Ascending aorta (tissue), 2 donors: Measurements from ENCODE around the gene TAX1BP3. TPM values are rescaled to one million over a fixed set of nuclear protein-coding genes. Genes with fewer than 3 reads are reported as not detected.

Experiments used
- DNase-seq, 2 donors: peaks; one replicate each; pipeline ENCODE4 v3.0.0-alpha.2; 2019; ENCODE audit warnings: low spot score in 2 of 2
- H3K27ac ChIP-seq, 2 donors: fragments of 200-600 bp; sonication (generic); one replicate each; pipeline ENCODE4 v1.5.1; 2016 to 2017; ENCODE audit warnings: mild to moderate bottlenecking in 1 of 2
- H3K27me3 ChIP-seq: fragments of 200-600 bp; sonication (generic); one replicate; pipeline ENCODE4 v1.5.1; 2017
- H3K36me3 ChIP-seq, 2 donors: fragments of 200-600 bp; sonication (generic); one replicate each; pipeline ENCODE4 v1.5.1; 2016
- H3K4me1 ChIP-seq, 2 donors: fragments of 200-600 bp; sonication (generic); one replicate each; pipeline ENCODE4 v1.5.1; 2016 to 2017; ENCODE audit warnings: mild to moderate bottlenecking in 1 of 2
- H3K4me3 ChIP-seq, 2 donors: fragments of 200-600 bp; sonication (generic); one replicate each; pipeline ENCODE4 v1.5.1; 2016 to 2017; ENCODE audit warnings: mild to moderate bottlenecking in 1 of 2
- H3K9me3 ChIP-seq, 2 donors: fragments of 200-600 bp; sonication (generic); one replicate each; pipeline ENCODE4 v1.5.1; 2016
- intact Hi-C: fragments of 100-400 bp; cut with DNase I; formaldehyde crosslinking; loops from one replicate; pipeline ENCODE4 v1.15.1; 2023
- total RNA-seq: library from RNA; depleted of rRNA; stranded (reverse); fragments of >200 nt; gene quantifications from one replicate; pipeline ENCODE4 v1.1.0, GENCODE V29; 2016
- TF ChIP-seq, protein P1 (sequence below), 3 experiments: fragments of 200-600 bp in 2 of 3; fragments of 450-650 bp in 1 of 3; sonication (generic) in 2 of 3; IDR thresholded peaks; one replicate each; pipeline ENCODE4 v1.5.1; 2016 to 2019; ENCODE audit warnings: antibody characterized with exemption in 3 of 3, mild to moderate bottlenecking in 1 of 3, moderate library complexity in 1 of 3

TAX1BP3 gene
- total RNA-seq, 1 donor from 2014 or later = 165 TPM

DNA sequence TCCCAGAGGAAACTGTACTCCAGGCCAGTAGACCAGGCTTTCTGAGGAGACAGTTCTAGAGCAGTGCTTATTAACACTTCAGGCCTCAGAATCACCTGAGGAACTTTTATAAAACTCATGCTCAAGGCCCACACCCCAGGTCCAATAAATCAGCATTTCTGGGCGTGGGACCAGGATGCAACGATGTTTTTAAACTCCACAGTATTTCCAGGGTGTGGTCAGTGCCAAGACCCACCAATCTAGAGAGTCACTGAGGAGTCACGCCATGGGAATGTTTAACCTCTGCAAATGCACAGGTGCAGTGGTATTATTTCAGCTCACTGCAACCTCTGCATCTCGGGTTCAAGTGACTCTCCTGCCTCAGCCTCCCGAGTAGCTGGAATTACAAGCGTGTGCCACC is 55.3 kb downstream of the TAX1BP3 start:
- Histone ChIP-seq H3K9me3 (no peaks in the 10 kb centered on the region), H3K4me1 (no peaks in the 10 kb centered on the region), H3K36me3 (peaks cover 36 to 87% of the 10 kb centered on the region in 2 donors), H3K27me3 (no peaks in the 10 kb centered on the region), H3K4me3 (no peak overlapping the region), H3K27ac (no peak overlapping the region)
- intact Hi-C loops = no loop called here
- TF ChIP-seq, protein P1, sequence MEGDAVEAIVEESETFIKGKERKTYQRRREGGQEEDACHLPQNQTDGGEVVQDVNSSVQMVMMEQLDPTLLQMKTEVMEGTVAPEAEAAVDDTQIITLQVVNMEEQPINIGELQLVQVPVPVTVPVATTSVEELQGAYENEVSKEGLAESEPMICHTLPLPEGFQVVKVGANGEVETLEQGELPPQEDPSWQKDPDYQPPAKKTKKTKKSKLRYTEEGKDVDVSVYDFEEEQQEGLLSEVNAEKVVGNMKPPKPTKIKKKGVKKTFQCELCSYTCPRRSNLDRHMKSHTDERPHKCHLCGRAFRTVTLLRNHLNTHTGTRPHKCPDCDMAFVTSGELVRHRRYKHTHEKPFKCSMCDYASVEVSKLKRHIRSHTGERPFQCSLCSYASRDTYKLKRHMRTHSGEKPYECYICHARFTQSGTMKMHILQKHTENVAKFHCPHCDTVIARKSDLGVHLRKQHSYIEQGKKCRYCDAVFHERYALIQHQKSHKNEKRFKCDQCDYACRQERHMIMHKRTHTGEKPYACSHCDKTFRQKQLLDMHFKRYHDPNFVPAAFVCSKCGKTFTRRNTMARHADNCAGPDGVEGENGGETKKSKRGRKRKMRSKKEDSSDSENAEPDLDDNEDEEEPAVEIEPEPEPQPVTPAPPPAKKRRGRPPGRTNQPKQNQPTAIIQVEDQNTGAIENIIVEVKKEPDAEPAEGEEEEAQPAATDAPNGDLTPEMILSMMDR (IDR thresholded peaks at IDR 0.05) = no peak
- no peak for DNase-seq

Other genes starting within 250 kb of the TAX1BP3 start
- gene OR1E2, start 234.7 kb downstream of the TAX1BP3 start, total RNA-seq = not detected
- not detected for gene SPATA22, start 196.8 kb downstream of the TAX1BP3 start, total RNA-seq
- 0.11 TPM for gene ASPA, start 192.6 kb downstream of the TAX1BP3 start, total RNA-seq
- 0.11 TPM for gene TRPV3, start 110.8 kb downstream of the TAX1BP3 start, total RNA-seq
- gene TRPV1, start 59.2 kb downstream of the TAX1BP3 start, total RNA-seq = 15.9 TPM
- 0.32 TPM for gene SHPK, start 32.3 kb downstream of the TAX1BP3 start, total RNA-seq
- gene CTNS, start 31.8 kb downstream of the TAX1BP3 start, total RNA-seq = 16.7 TPM
- gene EMC6, start 234 bp upstream of the TAX1BP3 start, total RNA-seq = 75.0 TPM
- gene P2RX5, start 27.6 kb upstream of the TAX1BP3 start, total RNA-seq = not detected
- 2.7 TPM for gene HASPIN, start 55.3 kb upstream of the TAX1BP3 start, total RNA-seq
- 15.8 TPM for gene ITGAE, start 132.6 kb upstream of the TAX1BP3 start, total RNA-seq
- 3.9 TPM for gene NCBP3, start 177.7 kb upstream of the TAX1BP3 start, total RNA-seq
- gene CAMKK1, start 224.5 kb upstream of the TAX1BP3 start, total RNA-seq = 3.6 TPM
- gene P2RX1, start 247.9 kb upstream of the TAX1BP3 start, total RNA-seq = not detected